HG03439 (cell line): ENCODE data around the gene COL7A1.

ENCODE experiments used
- ATAC-seq: cut with Tn5 transposase; IDR thresholded peaks from one replicate; pipeline ENCODE4 v1.9.1; 2021; ENCODE audit warnings: mild to moderate bottlenecking, moderate library complexity; ENCODE audit not compliant: unreplicated experiment

The COL7A1 gene

GRCh38 chr3:48619541-48620524 is 24.7 kb upstream of the COL7A1 start:
- no peak for ATAC-seq

- no peak for ATAC-seq
These were observed 22.4 kb upstream of the COL7A1 start for GRCh38 chr3:48617559-48617958.

DNA sequence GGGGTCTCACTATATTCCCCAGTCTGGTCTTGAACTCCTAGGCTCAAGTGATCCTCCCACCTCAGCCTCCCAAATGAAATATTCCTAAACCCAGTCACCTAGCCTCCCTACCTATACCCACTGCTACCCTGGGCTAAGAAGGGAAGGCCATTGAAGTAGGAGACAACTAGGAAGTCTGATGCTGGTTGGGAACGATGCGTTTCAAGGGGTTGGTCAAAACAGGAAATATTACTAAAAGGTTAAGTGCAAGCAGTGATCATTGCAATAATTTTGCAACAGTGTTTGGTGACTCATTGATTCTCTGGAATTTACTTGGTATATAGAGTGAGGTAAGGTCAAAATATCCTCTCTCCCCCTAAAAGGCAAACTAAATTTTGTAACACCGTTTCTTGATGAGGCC is 18.9 kb upstream of the COL7A1 start:
- ATAC-seq = no peak

DNA sequence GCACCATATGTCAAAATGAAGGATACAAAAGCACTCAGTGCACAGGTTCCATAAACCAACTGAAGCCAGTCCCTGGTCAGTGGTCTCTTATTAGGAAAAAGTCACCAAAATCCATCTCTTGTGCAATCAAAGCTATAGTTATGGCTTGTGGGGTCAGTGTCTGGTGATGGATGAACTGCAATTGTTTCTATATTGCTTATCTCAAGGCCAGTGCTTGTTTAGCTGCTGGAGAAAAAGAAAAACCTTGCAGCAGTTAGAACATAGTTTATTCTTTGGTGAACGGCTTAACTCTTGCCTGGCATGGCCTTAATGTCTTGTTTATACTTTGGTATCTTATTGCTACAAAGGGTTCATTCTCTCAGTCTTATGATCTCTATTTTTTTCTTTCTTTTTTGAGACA is 17.2 kb upstream of the COL7A1 start:
- no peak for ATAC-seq

GRCh38 chr3:48609088-48610005 is 14.2 kb upstream of the COL7A1 start, which contains the start of gene UQCRC1:
Gene UQCRC1 (minus strand): TSS chr3:48609646. CDS start chr3:48609620, 26 bp downstream.
- ATAC-seq = peak; percentile 88

DNA sequence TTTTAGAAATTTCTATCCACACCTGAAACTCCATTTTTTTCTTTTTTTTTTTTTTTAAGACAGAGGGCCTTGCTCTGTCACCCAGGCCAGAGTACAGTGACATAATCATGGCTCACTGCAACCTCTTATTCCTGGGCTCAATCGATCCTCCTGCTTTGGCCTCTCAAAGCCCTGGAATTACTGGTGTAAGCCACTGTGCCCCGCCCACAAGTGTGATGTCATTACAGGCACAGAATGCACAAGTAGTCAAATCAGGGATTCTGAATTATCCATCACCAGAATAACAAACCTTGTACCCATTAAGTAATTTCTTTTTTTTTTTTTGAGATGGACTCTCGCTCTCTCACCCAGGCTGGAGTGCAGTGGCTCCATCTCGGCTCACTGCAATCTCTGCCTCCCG is 12.4 kb upstream of the COL7A1 start:
- ATAC-seq = no peak

GRCh38 chr3:48601622-48601994 is 6.5 kb upstream of the COL7A1 start:
- ATAC-seq = no peak

DNA sequence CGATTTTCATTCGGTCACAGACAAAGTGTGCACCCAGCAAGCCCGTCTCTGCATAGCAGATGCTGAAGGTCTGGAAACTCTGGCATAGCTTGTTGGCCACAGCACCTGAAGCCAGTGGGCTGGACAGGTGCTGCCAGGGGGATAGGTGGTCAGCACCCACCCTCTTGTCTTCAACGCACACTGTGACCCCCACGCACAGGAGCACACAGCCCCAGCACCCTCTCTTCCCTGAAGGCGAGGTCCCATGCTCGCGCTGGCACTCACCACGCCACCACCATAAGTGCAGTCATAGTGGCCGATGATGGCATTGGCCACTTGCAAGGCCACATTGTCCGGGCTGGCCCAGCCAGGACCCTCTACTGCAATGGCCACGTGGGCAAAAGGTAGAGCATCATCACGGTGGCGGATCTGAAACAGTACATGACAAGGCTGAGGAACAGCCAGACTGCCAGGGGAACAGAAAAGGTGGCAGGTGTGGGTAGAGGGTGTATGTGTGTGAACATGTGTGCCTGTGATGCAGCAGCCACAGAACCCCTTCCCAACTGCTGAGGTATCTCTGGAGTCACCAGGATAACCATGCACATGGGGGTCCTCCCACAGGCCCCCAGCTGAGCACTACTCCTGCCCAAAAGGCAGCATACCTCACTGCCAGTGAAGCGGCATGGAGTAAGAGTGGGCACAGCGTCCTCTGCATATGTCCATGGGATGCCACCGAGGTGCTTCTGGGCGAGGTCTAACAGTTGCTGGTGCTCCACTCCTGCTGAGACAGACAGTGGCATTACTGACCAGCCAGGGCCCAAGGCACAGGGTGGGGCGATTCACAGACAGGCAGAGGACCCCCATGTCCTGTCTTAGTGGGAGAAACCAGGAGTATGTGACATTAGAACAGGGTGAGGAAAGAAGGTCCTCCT is 5.8 kb upstream of the COL7A1 start:
- no peak for ATAC-seq

DNA sequence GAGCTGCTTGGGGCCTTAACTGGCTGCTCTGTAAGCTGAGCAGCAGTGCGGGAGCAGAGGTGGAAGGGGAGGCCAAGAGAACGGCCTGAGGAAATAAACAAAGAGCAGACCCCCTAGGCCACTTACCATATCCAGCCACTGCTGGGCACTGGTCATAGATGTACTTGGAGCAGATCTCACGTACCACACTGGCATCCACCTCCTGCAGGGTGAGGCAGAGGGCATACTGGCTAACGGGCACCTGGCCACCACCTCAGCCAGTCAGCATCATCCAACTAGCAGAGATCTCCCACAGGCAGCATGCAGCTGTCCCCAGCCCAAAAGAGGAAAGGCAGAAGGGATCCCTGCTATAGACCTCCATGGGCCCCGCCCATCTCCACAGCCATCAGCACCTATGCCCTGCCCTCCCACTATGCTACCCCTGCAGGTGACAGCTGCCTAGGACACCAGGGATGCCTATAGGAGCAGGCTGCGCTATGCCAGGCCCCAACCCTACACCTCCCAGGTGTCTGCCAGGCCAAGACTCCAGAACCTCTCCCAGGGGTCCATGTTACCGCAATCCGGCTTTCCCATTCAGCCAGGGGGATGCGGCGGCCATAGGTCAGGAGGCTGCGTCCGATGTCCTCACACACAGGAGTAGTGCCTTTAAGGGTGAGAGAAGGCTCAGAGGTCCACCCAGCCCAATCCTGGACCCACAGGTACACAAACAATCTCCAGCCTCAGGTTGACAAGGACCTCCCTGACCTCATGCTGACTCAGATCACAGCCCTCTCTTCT is 4.6 kb upstream of the COL7A1 start:
- ATAC-seq = no peak

GRCh38 chr3:48599077-48599501 is 4.0 kb upstream of the COL7A1 start:
- no peak for ATAC-seq

DNA sequence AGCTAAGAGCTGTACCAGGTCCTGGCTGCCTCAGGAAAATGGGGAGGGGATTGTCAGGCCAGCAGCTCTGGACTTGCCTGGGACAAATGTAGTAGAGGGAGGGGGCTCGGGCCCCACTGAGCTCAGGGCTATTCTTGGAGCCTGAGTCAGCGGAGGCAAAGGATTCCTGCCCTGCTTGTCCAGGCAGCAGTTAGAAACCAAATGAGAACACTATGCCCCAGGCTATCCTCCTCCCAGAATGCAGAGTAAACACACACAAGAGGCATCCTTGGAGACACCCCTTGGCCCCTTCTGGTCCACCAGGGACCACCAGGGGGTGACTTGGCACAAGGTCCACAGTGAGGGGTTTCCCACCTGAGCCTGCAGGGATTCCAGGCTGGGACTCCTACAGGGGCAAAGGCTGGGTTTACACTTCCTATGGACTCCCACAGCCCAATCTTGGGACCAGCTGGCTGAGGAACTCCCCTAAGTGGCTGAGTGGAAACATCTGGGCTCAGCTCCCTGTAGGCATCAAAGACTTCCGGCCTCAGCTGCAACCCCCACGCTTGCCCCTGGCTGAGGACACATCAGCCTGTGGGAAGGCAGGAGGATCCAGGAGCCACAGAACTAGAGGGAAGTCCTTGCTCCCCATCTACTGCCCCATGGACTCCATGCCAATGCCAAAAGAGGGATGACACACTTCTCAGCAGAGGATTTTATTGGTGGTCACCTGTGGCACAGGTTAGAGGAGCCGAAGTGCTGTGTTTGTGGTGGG is 3.4 kb upstream of the COL7A1 start:
- no peak for ATAC-seq

DNA sequence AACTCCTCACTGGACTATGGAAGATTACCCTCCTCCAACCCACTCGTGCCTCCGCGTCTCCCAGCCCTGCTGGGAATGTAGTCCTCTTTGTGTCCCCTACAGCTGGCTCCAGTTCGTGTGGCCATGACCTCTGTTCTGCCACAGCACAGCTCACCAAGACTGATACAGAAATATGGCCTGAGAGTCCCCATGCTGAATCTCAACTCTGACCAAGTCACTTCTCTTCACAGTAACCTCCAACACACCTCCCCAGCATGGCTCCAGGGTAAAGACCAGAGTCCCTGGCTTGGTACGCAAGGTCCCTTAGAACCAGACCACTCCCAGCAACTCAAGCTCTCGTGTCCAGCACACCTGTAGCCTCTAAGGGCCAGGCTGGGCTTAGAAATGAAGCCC is 2.3 kb upstream of the COL7A1 start:
- ATAC-seq = no peak

GRCh38 chr3:48596676-48597407 is 1.7 kb upstream of the COL7A1 start:
- no peak for ATAC-seq

DNA sequence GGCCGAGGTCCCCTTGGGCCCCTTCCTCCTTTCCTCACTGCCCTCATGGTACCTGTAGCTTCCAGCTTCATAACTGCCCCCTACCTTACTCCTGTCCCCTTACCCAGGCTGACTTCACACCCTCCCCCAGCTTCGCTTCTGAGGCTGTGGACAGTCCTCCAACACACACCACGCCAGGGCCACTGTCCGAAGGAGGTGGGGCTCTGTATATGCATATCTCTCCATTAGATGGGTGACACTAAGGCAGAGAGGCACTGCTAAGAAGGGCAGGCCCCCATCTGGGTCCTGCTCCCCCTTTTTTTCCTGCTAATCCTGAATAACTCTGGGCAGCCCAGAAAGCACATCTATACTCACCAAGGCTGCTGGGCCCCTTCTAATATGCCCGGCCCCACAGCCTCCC is 1.0 kb upstream of the COL7A1 start:
- no peak for ATAC-seq

GRCh38 chr3:48595526-48596121 is 495 bp upstream of the COL7A1 start:
- ATAC-seq = no peak

DNA sequence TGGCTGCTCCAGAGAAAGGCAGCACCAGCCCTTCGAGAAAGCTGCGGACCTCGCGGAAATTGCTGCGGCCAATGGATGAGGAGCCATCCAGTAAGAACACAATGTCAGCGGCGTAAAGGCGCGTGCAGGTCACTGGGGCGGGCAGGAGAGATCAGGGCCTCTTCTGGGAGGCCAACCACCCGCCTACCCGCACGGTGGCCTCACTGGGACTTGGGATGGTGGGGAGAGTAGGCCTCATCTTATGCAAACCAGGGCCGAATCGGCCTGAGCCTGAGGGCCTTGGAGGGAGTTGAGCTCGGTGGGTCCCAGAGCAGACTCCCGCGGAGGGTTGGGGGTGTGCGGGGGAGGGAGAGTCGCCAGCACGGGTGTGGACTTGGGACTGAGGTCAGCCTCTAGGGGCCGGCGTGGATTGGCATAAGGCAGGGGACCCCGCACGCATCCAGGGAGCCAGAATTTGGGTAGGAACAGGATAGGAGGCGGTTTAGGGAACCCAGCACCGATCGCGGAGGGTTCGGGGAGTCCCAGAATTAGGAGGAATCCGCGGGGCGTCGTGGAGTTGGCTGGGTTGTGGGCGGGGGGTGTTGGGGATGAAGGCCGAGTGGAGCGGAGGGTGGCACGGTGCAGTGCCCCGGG is 596 bp downstream of the COL7A1 start:
- no peak for ATAC-seq

DNA sequence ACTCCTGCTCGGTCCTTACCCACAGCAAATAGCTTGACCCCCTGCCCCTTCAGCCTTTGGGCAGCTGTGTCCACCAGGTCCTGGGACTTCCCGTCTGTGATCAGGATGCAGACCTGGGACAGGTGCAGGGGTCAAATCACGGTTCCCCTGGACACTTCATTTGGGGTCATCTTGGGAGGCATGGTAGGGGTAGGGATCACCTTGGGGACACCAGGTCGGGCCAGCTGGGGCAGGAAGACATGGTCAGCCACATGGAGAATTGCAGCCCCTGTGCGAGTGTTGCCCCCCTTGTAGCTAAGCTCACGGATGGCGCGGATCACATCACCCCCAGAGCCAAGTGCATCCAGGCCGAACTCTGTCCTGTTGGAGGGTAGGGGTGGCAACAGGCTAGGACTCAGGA is 1.8 kb downstream of the COL7A1 start:
- no peak for ATAC-seq
